B cell (primary cell): ENCODE measurements around the gene CCDC192.

Experiments used
- EZH2 ChIP-seq: IDR thresholded peaks from 2 replicates; pipeline ENCODE4 v1.6.1; 2012; ENCODE audit warnings: borderline replicate concordance, low read depth, mild to moderate bottlenecking, moderate library complexity, low read length; ENCODE audit not compliant: insufficient read depth, poor library complexity, severe bottlenecking
- TF ChIP-seq, protein P1 (sequence below): fragments of 200-600 bp; IDR thresholded peaks from one replicate; pipeline ENCODE4 v1.8.0; 2022; ENCODE audit warnings: antibody characterized with exemption, mild to moderate bottlenecking

DNA sequence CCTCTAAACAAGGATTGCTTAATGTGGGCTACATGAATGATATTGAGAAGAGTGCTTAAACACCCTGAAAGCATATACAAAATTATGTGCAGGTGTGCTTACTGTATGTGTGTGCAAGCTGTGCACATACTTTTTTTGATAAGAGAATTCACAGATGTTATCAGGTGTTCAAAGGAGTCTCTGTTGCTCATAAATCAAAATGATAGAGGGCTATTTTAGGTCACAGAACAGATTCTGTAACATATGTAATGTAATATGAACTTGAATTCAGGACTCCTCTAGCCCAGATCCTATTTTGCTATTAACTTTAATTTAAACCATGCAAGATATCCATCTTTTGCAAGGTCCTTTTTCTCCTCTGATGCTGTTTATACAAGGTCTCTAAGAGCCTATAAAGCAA lies 38.2 kb downstream of the CCDC192 start:
- TF ChIP-seq, protein P1, sequence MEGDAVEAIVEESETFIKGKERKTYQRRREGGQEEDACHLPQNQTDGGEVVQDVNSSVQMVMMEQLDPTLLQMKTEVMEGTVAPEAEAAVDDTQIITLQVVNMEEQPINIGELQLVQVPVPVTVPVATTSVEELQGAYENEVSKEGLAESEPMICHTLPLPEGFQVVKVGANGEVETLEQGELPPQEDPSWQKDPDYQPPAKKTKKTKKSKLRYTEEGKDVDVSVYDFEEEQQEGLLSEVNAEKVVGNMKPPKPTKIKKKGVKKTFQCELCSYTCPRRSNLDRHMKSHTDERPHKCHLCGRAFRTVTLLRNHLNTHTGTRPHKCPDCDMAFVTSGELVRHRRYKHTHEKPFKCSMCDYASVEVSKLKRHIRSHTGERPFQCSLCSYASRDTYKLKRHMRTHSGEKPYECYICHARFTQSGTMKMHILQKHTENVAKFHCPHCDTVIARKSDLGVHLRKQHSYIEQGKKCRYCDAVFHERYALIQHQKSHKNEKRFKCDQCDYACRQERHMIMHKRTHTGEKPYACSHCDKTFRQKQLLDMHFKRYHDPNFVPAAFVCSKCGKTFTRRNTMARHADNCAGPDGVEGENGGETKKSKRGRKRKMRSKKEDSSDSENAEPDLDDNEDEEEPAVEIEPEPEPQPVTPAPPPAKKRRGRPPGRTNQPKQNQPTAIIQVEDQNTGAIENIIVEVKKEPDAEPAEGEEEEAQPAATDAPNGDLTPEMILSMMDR, result no peak
- no peak for TF ChIP-seq EZH2
